HEK293T (cell line): ENCODE data around the gene LRRC73.

Experiments
- BHLHE40 ChIP-seq: fragments of 450-650 bp; IDR thresholded peaks from 2 replicates; pipeline ENCODE4 v1.6.1; 2016; ENCODE audit warnings: mild to moderate bottlenecking, moderate library complexity, borderline replicate concordance
- CTBP1 ChIP-seq: fragments of 450-650 bp; IDR thresholded peaks from 2 replicates; pipeline ENCODE4 v1.6.1; 2016; ENCODE audit warnings: borderline replicate concordance
- FOXK2 ChIP-seq: fragments of 450-650 bp; IDR thresholded peaks from 2 replicates; pipeline ENCODE4 v1.6.1; 2016; ENCODE audit warnings: mild to moderate bottlenecking
- HDGF ChIP-seq: fragments of 450-650 bp; IDR thresholded peaks from 2 replicates; pipeline ENCODE4 v1.6.1; 2017; ENCODE audit warnings: antibody characterized with exemption, borderline replicate concordance
- LEF1 ChIP-seq: fragments of 450-650 bp; IDR thresholded peaks from 2 replicates; pipeline ENCODE4 v1.6.1; 2017; ENCODE audit warnings: mild to moderate bottlenecking, borderline replicate concordance
- SP1 ChIP-seq: fragments of 450-650 bp; IDR thresholded peaks from 2 replicates; pipeline ENCODE4 v1.6.1; 2017
- TARDBP ChIP-seq: fragments of 450-650 bp; IDR thresholded peaks from 2 replicates; pipeline ENCODE4 v1.6.1; 2016
- ZNF384 ChIP-seq: fragments of 450-650 bp; IDR thresholded peaks from 2 replicates; pipeline ENCODE4 v1.6.1; 2016
- TF ChIP-seq, protein P1 (sequence below): fragments of 450-650 bp; IDR thresholded peaks from 2 replicates; pipeline ENCODE4 v1.6.1; 2016

DNA sequence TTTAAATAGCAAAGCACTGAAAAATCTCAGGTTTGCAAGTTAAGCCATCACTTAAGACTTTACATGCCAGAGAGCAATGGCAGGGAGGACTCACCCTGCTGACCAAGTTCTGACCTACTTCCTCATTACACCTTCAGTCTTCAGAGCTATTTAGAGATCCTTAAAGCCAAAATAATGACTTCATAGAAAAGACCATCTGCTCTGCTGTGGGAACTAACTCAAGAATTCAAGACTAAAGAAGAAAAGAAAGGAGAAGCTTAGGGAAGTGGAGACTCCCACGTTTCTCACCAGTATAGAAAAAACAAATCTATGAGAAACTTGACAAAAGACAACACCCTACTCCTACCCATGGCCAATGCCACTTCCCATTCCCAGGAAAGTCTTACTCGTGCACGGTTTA, 37.1 kb upstream of the LRRC73 start:
- no peak for TF ChIP-seq FOXK2
- no peak for TF ChIP-seq LEF1
- no peak for TF ChIP-seq SP1
- TF ChIP-seq HDGF: no peak
- TF ChIP-seq CTBP1: no peak
- no peak for TF ChIP-seq TARDBP
- TF ChIP-seq, protein P1, sequence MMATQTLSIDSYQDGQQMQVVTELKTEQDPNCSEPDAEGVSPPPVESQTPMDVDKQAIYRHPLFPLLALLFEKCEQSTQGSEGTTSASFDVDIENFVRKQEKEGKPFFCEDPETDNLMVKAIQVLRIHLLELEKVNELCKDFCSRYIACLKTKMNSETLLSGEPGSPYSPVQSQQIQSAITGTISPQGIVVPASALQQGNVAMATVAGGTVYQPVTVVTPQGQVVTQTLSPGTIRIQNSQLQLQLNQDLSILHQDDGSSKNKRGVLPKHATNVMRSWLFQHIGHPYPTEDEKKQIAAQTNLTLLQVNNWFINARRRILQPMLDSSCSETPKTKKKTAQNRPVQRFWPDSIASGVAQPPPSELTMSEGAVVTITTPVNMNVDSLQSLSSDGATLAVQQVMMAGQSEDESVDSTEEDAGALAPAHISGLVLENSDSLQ: no peak
- TF ChIP-seq ZNF384: no peak
- TF ChIP-seq BHLHE40: no peak
